GM18909 (cell line): ENCODE results near the gene ZNF688.
A peak's percentile ranks its signal among the peaks of the same experiment; 100 is the strongest.
"Not testable (repeated sequence)": the region's sequence is repeated elsewhere in the genome, so short reads cannot be mapped to it uniquely, and the experiment has no call there.

ENCODE experiments used
- ATAC-seq: cut with Tn5 transposase; IDR thresholded peaks from one replicate; pipeline ENCODE4 v1.9.1; 2021; ENCODE audit warnings: mild to moderate bottlenecking; ENCODE audit not compliant: unreplicated experiment, poor library complexity

ZNF688 gene

GRCh38 chr16:30535106-30535776 lies 36.3 kb downstream of the ZNF688 start:
- ATAC-seq: peak; percentile 21

DNA sequence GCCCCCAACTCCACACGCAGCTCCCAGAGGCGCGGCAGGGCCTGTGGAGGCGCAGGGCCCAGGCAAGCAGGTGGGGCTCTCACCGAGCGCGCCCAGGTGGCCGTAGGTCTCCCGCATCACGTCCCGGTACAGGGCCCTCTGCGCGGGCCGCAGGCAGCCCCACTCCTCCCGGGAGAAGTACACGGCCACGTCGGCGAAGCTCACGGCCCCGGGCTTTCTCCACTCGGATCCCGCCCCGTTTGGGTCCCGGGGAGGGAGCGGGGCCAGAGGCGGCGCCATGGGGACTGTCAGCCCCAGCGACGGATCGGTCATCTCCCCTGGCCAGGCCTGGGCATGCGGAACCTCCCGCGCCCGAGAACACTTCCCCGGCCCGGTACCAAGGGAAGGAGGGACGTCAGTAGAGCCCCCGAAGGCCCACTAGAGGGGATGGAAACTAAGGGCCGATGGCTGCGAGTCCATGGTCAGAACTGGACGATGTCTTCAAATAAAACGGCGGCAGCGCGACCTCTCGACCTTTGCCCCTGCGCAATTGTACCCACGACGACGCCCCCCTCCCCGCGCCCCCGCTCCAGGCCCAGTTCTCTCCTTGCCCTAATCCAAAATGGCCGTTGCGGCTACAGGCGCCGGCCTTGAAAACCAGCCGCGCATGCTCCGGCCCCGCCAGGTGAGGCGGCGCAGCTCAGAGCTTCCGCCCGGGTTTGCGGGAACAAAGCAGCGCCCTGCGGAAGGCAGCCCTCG lies 37.0 kb downstream of the ZNF688 start, which contains the start of gene ZNF747:
TSS of gene ZNF747 (minus strand) at position 491 of the 738 bp plus-strand sequence. CDS start at position 312, 179 bp downstream.
- ATAC-seq: peak; percentile 73

GRCh38 chr16:30533748-30534367 lies 37.7 kb downstream of the ZNF688 start:
- peak; percentile 17 for ATAC-seq

GRCh38 chr16:30533146-30533522 lies 38.4 kb downstream of the ZNF688 start:
- no peak for ATAC-seq

DNA sequence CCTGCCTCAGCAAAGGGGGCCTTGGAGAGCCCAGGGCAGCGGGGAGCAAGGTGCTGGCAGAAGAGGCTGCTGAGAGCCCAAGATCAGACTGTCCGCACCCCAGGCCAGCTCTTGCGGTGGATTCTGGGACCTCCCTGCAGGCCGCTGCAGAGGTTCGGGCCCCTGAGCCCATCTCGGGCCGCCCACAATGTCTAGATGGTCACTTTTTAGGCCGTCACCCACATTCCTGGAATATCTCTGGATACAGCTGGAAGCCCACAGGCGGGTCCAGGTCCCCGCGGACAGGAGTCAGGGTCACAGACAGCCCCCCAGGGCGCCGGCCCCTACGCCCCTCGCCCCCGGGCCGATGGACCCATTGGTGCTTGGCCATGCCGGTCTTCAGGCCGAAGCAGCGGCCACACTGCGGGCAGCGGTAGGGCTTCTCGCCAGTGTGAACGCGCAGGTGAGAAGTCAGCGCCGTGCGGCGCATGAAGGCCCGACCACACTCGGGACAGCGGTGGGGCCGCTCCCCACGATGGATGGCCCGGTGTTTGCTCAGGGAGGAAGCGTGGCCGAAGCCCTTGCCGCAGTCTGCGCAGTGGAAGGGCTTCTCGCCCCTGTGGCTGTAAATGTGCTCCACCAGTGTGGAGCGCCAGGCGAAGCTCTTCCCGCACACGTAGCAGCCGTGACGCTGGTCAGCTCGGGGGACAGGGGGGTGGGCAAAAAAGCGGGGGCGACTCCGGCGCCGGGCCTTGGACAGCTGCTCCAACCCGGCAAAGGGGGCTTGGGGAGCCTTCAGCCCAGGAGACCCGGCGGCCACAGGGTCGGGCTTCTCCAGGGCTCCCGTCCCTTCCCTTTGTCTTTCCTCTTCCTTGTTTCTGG lies 39.0 kb downstream of the ZNF688 start:
- no peak for ATAC-seq

- no peak for ATAC-seq
Measured at GRCh38 chr16:30530163-30531037, 41.1 kb downstream of the ZNF688 start.

- ATAC-seq: no peak
Measured at GRCh38 chr16:30528799-30529457, 42.6 kb downstream of the ZNF688 start.

DNA sequence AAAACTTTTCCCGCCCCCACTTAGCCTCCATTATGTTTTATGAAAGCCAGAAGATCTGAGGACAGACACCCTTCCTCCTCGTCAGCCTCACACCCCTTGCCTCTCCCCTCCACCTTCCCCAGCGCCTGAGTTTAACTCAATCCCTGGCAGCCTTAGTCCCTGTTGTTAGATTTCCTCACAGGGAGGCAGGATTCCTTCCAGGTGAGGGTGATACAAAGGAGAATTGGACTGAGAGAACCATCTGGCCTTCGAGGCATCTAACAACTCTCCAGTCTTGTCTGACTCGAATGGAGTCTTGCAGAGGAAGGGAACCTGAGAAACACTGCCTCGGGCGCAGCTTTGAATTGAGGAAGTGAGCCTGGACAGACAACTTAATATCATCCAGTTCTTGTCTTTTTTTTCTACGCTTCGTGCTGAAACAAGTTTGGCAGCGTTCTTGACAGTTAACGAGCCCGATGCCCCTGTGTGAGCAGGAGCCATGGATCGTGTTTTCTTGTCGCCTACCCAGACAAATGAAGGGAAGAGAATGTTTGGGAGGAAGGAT lies 43.8 kb downstream of the ZNF688 start:
- no peak for ATAC-seq

DNA sequence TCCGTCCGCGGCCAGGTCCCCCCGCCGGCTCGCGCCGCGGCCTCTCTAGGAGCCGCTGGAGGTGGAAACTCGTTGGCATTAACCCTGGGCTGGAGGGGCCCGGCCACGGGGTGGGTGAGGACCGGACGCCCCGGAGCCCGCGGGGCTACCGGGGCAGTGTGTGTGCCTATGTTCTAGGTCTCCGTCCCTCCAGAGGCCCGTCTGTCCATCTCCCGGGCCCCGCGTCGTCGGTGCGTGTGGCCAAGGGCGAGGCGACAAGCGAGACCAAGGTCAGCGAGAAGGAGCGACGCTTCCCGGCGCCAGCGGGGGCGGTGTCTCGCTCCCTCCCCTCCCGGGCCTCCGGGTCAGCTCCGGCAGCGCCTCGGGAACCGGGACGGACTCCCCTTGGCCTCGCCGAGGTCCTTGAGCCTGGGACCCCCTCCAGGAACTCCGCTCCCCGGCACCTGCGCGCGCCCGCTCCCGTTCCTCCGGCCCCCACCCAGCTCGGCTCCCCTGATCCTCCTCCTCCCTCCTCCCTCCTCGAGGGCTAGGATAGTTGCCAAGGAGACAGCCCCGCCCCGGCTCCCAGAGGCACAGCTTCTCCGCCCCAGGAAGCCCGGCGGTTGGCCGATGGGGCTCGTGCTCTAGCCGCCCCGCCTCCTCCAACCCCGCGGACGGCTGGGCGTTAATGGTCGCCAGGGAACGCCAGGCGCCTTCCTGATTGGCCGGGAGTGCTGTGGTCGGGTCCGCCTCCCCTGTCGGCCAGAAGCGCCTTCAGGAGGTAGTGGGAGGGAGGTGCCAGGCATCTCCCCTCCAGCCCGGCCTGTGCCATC lies 44.5 kb downstream of the ZNF688 start:
- peak; percentile 85 for ATAC-seq

DNA sequence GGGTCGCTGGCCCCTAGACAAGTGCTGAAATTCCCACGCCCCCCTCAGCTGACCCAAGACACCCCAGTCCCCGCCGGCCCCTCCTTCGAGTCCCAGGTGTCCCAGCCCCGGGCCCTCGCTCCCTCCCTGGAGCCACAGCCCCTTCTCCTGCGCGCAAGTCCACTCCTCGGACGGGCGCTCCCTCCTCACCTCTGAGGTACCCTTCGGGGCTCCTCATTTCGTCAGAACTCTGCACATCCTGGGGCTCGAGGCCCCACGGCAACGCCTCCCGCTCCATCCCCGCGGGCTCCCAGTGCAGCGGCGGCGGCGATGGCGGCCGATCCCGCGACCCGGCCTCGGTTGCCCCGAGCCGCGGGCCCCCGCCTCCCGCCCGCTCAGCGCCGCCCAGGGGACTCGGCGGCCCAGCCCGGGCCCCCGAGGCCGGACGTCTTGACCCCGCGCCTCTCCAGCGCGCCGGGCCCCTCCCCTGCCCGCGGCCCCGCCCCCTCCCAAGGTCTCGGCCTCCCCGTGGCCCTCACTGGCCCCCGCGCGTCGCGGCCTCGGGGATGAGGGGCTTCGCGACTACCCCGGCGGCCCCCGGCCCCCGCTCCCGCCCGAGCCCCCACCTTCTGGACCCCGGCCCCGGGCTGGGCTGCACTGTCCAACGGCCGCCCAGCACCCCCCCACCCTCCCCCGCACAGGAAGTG lies 45.2 kb downstream of the ZNF688 start, which contains the start of gene ZNF768:
TSS of gene ZNF768 (minus strand) at position 430 of the 686 bp plus-strand sequence. CDS start at position 277, 153 bp downstream.
- ATAC-seq: peak; percentile 30

GRCh38 chr16:30525844-30526136 lies 45.7 kb downstream of the ZNF688 start:
- ATAC-seq: no peak

GRCh38 chr16:30524575-30525568 lies 46.6 kb downstream of the ZNF688 start:
- no peak for ATAC-seq

GRCh38 chr16:30523768-30524574 lies 47.5 kb downstream of the ZNF688 start:
- ATAC-seq: no peak

DNA sequence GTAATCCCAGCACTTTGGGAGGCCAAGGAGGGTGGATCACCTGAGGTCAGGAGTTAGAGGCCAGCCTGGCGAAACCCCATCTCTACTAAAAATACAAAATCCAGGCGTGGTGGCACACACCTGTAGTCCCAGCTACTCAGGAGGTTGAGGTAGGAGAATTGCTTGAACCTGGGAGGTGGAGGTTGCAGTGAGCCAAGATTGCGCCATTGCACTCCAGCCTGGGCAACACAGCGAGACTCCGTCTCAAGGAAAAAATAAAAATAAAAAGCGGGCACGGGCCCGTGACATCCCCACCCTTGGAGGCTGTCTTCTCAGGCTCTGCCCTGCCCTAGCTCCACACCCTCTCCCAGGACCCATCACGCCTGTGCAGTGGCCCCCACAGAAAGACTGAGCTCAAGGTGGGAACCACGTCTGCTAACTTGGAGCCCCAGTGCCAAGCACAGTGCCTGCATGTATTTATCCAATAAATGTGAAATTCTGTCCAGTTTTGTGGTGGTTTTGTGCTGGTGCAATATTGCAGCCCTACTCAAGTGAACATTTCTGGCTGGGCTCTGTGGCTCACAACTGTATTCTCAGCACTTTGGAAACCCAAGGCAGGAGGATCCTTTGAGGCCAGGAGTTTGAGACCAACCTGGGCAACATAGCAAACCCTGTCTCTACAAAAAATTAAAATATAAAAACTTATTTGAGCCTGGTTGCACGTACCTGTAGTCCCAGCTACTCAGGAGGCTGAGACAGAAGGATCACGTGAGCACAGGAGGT lies 48.6 kb downstream of the ZNF688 start:
- not testable (repeated sequence) for ATAC-seq
